OCI-LY3 (cell line): ENCODE measurements around the gene LSM14A.

Experiments used
- H2AFZ ChIP-seq: fragments of 200-600, 300-600 bp; shearing (Covaris generic); 2 replicates; pipeline ENCODE4 v1.6.0; 2014; ENCODE audit warnings: antibody characterized with exemption, low read depth, low read length
- H3K27ac ChIP-seq: fragments of 200-600, 300-600 bp; sonication (generic); 2 replicates; pipeline ENCODE4 v1.5.1; 2014; ENCODE audit warnings: mild to moderate bottlenecking, low read length, moderate library complexity, mixed read lengths
- H3K27me3 ChIP-seq: fragments of 200-600, 300-600 bp; sonication (generic); 2 replicates; pipeline ENCODE4 v1.6.1; 2014; ENCODE audit warnings: low read depth, low read length, mixed read lengths
- H3K36me3 ChIP-seq: fragments of 200-600, 300-600 bp; sonication (generic); replicated peaks from 2 replicates; pipeline ENCODE3; 2014; ENCODE audit warnings: low read depth, low read length, mixed read lengths
- H3K4me1 ChIP-seq: fragments of 300-600, 200-600 bp; sonication (generic); 2 replicates; pipeline ENCODE4 v1.6.1; 2014; ENCODE audit warnings: low read length, mixed read lengths
- H3K4me2 ChIP-seq: fragments of 200-600, 300-600 bp; sonication (generic); 2 replicates; pipeline ENCODE4 v1.6.1; 2014; ENCODE audit warnings: low read length, mixed read lengths
- H3K4me3 ChIP-seq: fragments of 300-600, 200-600 bp; sonication (generic); 2 replicates; pipeline ENCODE4 v1.5.1; 2014; ENCODE audit warnings: antibody characterized with exemption, mild to moderate bottlenecking, low read length, moderate library complexity
- H3K79me2 ChIP-seq: fragments of 300-600, 200-600 bp; shearing (Covaris generic); 2 replicates; pipeline ENCODE4 v1.6.1; 2014; ENCODE audit warnings: mild to moderate bottlenecking, low read length, mixed read lengths
- H3K9ac ChIP-seq: fragments of 300-600, 200-600 bp; shearing (Covaris generic); 2 replicates; pipeline ENCODE4 v1.6.0; 2014; ENCODE audit warnings: mild to moderate bottlenecking, low read length, moderate library complexity
- H3K9me3 ChIP-seq: fragments of 200-600, 300-600 bp; shearing (Covaris generic); 2 replicates; pipeline ENCODE4 v1.6.1; 2014; ENCODE audit warnings: low read length, mixed read lengths; ENCODE audit not compliant: insufficient read depth
- H4K20me1 ChIP-seq: fragments of 200-600, 300-600 bp; sonication (generic); 2 replicates; pipeline ENCODE4 v1.6.1; 2016; ENCODE audit warnings: low read length, mixed read lengths; ENCODE audit not compliant: insufficient read depth
- CTCF ChIP-seq: fragments of 200-600, 300-600 bp; sonication (generic); IDR thresholded peaks from 2 replicates; pipeline ENCODE4 v1.5.1; 2014; ENCODE audit warnings: antibody characterized with exemption, low read length, low read depth
- EZH2phosphoT487 ChIP-seq: fragments of 200-600 bp; shearing (Covaris generic); IDR thresholded peaks from 2 replicates; pipeline ENCODE4 v1.6.1; 2018; ENCODE audit warnings: antibody characterized with exemption, mixed run types, low read depth

LSM14A gene

DNA sequence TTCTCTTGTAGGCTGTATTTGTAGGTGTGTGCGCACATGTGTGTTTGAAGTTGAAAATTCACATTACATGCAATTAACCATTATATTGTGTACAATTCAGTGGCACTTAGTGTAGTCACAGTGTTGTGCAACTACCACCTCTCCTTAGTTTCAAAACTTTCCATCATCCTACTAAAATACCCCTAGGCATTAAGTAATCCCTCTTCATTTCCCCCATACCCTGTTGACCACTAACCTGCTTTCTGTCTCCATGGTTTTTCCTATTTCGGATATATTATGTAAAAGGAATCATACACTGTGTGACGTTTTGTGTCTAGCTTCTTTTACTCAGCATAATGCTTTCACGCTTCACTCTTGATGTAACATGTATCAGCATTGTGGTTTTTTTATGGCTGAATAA is 16.1 kb downstream of the LSM14A start:
- H3K4me3 ChIP-seq = no peak overlapping the region
- H3K36me3 ChIP-seq = peaks cover 23% of the 10 kb centered on the region
- no peak overlapping the region for H3K9ac ChIP-seq
- peaks cover 98% of the 10 kb centered on the region for H4K20me1 ChIP-seq
- TF ChIP-seq CTCF (no peak), EZH2phosphoT487 (no peak)
- no peaks in the 10 kb centered on the region for H3K9me3 ChIP-seq
- H3K79me2 ChIP-seq = peaks cover 100% of the 10 kb centered on the region
- H3K27me3 ChIP-seq = no peaks in the 10 kb centered on the region
- H3K4me1 ChIP-seq = peaks cover 18% of the 10 kb centered on the region; the same call in 1 of the 2 replicates
- H3K27ac ChIP-seq = no peak overlapping the region
- H3K4me2 ChIP-seq = no peak overlapping the region
- H2AFZ ChIP-seq = no peak overlapping the region

DNA sequence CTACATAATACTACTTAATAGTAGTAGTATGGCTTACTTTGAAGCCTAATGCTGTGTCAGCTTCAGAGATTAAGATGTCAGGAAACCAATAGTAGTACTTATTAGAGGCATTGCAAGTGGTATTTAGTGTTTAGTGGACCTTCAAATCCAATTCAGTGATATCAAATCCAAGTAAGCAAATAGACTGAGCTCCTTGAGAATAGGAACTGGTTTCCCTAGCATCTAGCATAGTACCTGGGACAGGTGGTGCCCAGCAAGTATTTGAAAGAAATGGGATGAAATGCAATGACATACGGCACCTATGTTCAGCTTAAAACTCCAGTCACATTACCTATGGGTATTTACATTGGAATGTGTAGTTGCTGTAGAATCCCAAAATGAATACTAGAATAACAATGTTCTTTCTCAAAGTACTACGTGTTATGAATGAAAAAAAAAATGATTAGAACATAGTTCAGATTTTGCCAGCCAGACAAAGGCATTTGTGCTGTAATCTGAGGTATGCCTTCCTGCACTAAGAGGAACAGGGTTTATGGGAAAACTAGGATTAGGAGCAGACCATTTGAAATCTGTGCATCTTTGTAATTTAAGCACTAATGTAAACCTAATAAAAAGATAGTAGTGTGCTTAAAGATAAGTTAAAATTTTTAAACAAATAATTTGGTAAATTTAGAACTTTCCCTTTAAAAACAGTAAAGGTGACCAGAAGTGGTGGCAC is 17.1 kb downstream of the LSM14A start:
- Histone ChIP-seq H3K9me3 (no peaks in the 10 kb centered on the region), H3K4me3 (no peak overlapping the region), H3K79me2 (peaks cover 100% of the 10 kb centered on the region), H3K27ac (no peak overlapping the region), H3K36me3 (peaks cover 28% of the 10 kb centered on the region), H3K4me1 (peaks cover 21% of the 10 kb centered on the region; the same call in 1 of the 2 replicates), H3K9ac (no peak overlapping the region), H3K27me3 (no peaks in the 10 kb centered on the region), H4K20me1 (peaks cover 97% of the 10 kb centered on the region), H3K4me2 (no peak overlapping the region), H2AFZ (no peak overlapping the region)
- TF ChIP-seq CTCF (no peak), EZH2phosphoT487 (no peak)

GRCh38 chr19:34189917-34190425 is 17.7 kb downstream of the LSM14A start:
- H3K9ac ChIP-seq = no peak overlapping the region
- TF ChIP-seq EZH2phosphoT487 = no peak
- TF ChIP-seq CTCF = no peak
- H3K4me3 ChIP-seq = no peak overlapping the region
- no peaks in the 10 kb centered on the region for H3K27me3 ChIP-seq
- H3K36me3 ChIP-seq = peaks cover 30% of the 10 kb centered on the region
- H3K79me2 ChIP-seq = peaks cover 100% of the 10 kb centered on the region
- no peak overlapping the region for H3K27ac ChIP-seq
- H3K4me2 ChIP-seq = no peak overlapping the region
- H3K9me3 ChIP-seq = no peaks in the 10 kb centered on the region
- H2AFZ ChIP-seq = no peak overlapping the region
- peaks cover 21% of the 10 kb centered on the region; the same call in 1 of the 2 replicates for H3K4me1 ChIP-seq
- peaks cover 97% of the 10 kb centered on the region for H4K20me1 ChIP-seq

GRCh38 chr19:34191355-34191962 is 19.2 kb downstream of the LSM14A start:
- no peak overlapping the region for H3K9ac ChIP-seq
- peaks cover 25% of the 10 kb centered on the region for H3K36me3 ChIP-seq
- peaks cover 91% of the 10 kb centered on the region for H3K79me2 ChIP-seq
- H2AFZ ChIP-seq = no peak overlapping the region
- H3K27me3 ChIP-seq = no peaks in the 10 kb centered on the region
- H4K20me1 ChIP-seq = peaks cover 85% of the 10 kb centered on the region
- H3K4me1 ChIP-seq = peaks cover 21% of the 10 kb centered on the region; the same call in 1 of the 2 replicates
- TF ChIP-seq EZH2phosphoT487 (no peak), CTCF (no peak)
- no peak overlapping the region for H3K4me2 ChIP-seq
- H3K27ac ChIP-seq = no peak overlapping the region
- no peak overlapping the region for H3K4me3 ChIP-seq
- no peaks in the 10 kb centered on the region for H3K9me3 ChIP-seq
